HCT116 (cell line): ENCODE measurements around the gene PRKAR2A. TPM values are rescaled to one million over a fixed set of nuclear protein-coding genes. Genes with fewer than 3 reads are reported as not detected.

Experiments
- ATAC-seq: fragments of 200-7000 bp; cut with Tn5 transposase; 2 replicates; pipeline ENCODE4 v1.9.1; 2020; ENCODE audit warnings: mild to moderate bottlenecking, moderate library complexity
- BruUV-seq: library from RNA; stranded (reverse); fragments of 400-500 nt; replicated peaks from 2 replicates; lab custom pipeline; 2021; lab: Mats Ljungman, UMichigan
- CTCF ChIA-PET: fragments of 300-600 bp; sonication (Branson Sonifier 250); formaldehyde crosslinking; loops from one replicate; lab custom pipeline; 2021; ENCODE audit warnings: antibody characterized with exemption; lab: Charles Lee
- POLR2A ChIA-PET: fragments of 300-600, 350-600 bp; sonication (Branson Sonifier 250); formaldehyde crosslinking; loops from one replicate; lab custom pipeline; 2021; ENCODE audit warnings: antibody characterized with exemption; lab: Charles Lee
- RAD21 ChIA-PET, 2 experiments: fragments of 300-600 bp; sonication (Branson Sonifier 250); formaldehyde crosslinking; loops; one replicate each; lab custom pipeline; 2023; ENCODE audit warnings: low total read pairs in 2 of 2; ENCODE audit not compliant: uncharacterized antibody in 2 of 2, unreplicated experiment in 2 of 2, low non-redundant PET in 1 of 2; lab: Charles Lee
- DNase-seq: peaks from one replicate; pipeline ENCODE4 v3.0.0-alpha.2; 2010; ENCODE audit warnings: low read depth, low spot score
- H2AFZ ChIP-seq: fragments of 200-600 bp; shearing (Covaris generic), sonication (generic); 2 replicates; pipeline ENCODE4 v1.6.1; 2017; ENCODE audit warnings: low read depth, mixed run types, mixed read lengths, antibody characterized with exemption, low read length; ENCODE audit not compliant: poor library complexity, severe bottlenecking
- H3K27ac ChIP-seq: 2 replicates; pipeline ENCODE4 v1.5.1; 2012; ENCODE audit warnings: low read depth, low read length
- H3K27me3 ChIP-seq: fragments of 200-600 bp; sonication (generic); 2 replicates; pipeline ENCODE4 v1.6.1; 2016; ENCODE audit warnings: mixed run types, low read length, mixed read lengths; ENCODE audit not compliant: insufficient read depth
- H3K36me3 ChIP-seq, 2 experiments: fragments of 200-500 bp in 1 of 2; fragments of 200-600 bp in 1 of 2; sonication (Bioruptor generic) in 1 of 2; sonication (generic) in 1 of 2; 2 replicates each; pipeline versions ENCODE4 v1.5.1 to v1.6.1; 2014 to 2016; ENCODE audit warnings: low read length in 2 of 2, inconsistent platforms in 1 of 2, mixed read lengths in 1 of 2, mixed run types in 1 of 2; ENCODE audit not compliant: insufficient read depth in 2 of 2, control insufficient read depth in 1 of 2
- H3K4me1 ChIP-seq, 2 experiments: fragments of 200-600 bp in 1 of 2; sonication (generic) in 1 of 2; 2 replicates each; pipeline versions ENCODE4 v1.5.1 to v1.6.1; 2012 to 2017; ENCODE audit warnings: low read length in 2 of 2, inconsistent platforms in 1 of 2, mild to moderate bottlenecking in 1 of 2, mixed read lengths in 1 of 2, mixed run types in 1 of 2, moderate library complexity in 1 of 2; ENCODE audit not compliant: insufficient read depth in 2 of 2, control insufficient read depth in 1 of 2
- H3K4me2 ChIP-seq: fragments of 200-600 bp; sonication (generic); 2 replicates; pipeline ENCODE4 v1.6.1; 2017; ENCODE audit warnings: mixed run types, low read length, mixed read lengths
- H3K4me3 ChIP-seq, 2 experiments: fragments of 200-600 bp in 1 of 2; sonication (generic) in 1 of 2; replicated peaks in 1 of 2; 2 replicates each; pipeline ENCODE4 v1.5.1; 2011 to 2016; ENCODE audit warnings: low read length in 2 of 2, control low read depth in 1 of 2, low read depth in 1 of 2, mild to moderate bottlenecking in 1 of 2, mixed read lengths in 1 of 2, mixed run types in 1 of 2
- H3K79me2 ChIP-seq: fragments of 200-600 bp; sonication (generic); 2 replicates; pipeline ENCODE4 v1.6.1; 2017; ENCODE audit warnings: mild to moderate bottlenecking, mixed run types, low read length, moderate library complexity, mixed read lengths; ENCODE audit not compliant: insufficient read depth
- H3K9ac ChIP-seq: fragments of 200-600 bp; sonication (generic); 2 replicates; pipeline ENCODE4 v1.6.1; 2016; ENCODE audit warnings: low read length, mixed read lengths
- H3K9me2 ChIP-seq: fragments of 200-600 bp; sonication (generic), shearing (Covaris generic); 2 replicates; pipeline ENCODE4 v1.6.1; 2017; ENCODE audit warnings: mixed run types, mild to moderate bottlenecking, moderate library complexity; ENCODE audit not compliant: insufficient read depth
- H3K9me3 ChIP-seq, 2 experiments: fragments of 200-500 bp in 1 of 2; fragments of 200-600 bp in 1 of 2; sonication (Bioruptor generic) in 1 of 2; sonication (generic) in 1 of 2; 2 replicates each; pipeline ENCODE4 v1.6.1; 2014 to 2017; ENCODE audit warnings: low read length in 2 of 2, mixed read lengths in 2 of 2, inconsistent platforms in 1 of 2, low read depth in 1 of 2, mild to moderate bottlenecking in 1 of 2, mixed run types in 1 of 2, moderate library complexity in 1 of 2; ENCODE audit not compliant: control insufficient read depth in 1 of 2, insufficient read depth in 1 of 2
- H4K20me1 ChIP-seq: fragments of 200-600 bp; sonication (generic), shearing (Covaris generic); 2 replicates; pipeline ENCODE4 v1.6.1; 2017; ENCODE audit warnings: mixed run types, mild to moderate bottlenecking, moderate library complexity; ENCODE audit not compliant: insufficient read depth
- CBX3 ChIP-seq: IDR thresholded peaks from 2 replicates; pipeline ENCODE4 v1.6.1; 2012; ENCODE audit warnings: low read depth
- FOSL1 ChIP-seq: IDR thresholded peaks from 2 replicates; pipeline ENCODE4 v1.6.1; 2012; ENCODE audit warnings: low read depth
- POLR2A ChIP-seq: IDR thresholded peaks from 2 replicates; pipeline ENCODE4 v1.7.0; 2011; ENCODE audit warnings: borderline replicate concordance; ENCODE audit not compliant: insufficient read depth, insufficient read length; ENCODE audit errors: extremely low read depth
- RAD21 ChIP-seq: IDR thresholded peaks from 2 replicates; pipeline ENCODE4 v1.6.1; 2012; ENCODE audit warnings: low read depth, mild to moderate bottlenecking
- SIN3A ChIP-seq: IDR thresholded peaks from 2 replicates; pipeline ENCODE4 v1.6.1; 2012; ENCODE audit warnings: low read depth
- SP1 ChIP-seq: IDR thresholded peaks from 2 replicates; pipeline ENCODE4 v1.6.1; 2012; ENCODE audit warnings: low read depth
- TCF7L2 ChIP-seq: IDR thresholded peaks from 2 replicates; pipeline ENCODE4 v1.7.0; 2011; ENCODE audit warnings: borderline replicate concordance, inconsistent platforms; ENCODE audit not compliant: insufficient read depth, insufficient read length; ENCODE audit errors: extremely low read depth
- ZFX ChIP-seq: fragments of 450-650 bp; IDR thresholded peaks from 2 replicates; pipeline ENCODE4 v1.6.1; 2017
- intact Hi-C: fragments of 100-400 bp; cut with micrococcal nuclease; formaldehyde crosslinking; loops from 2 replicates; pipeline ENCODE4 v1.10.0; 2022
- total RNA-seq: library from RNA; stranded (reverse); gene quantifications from one replicate; pipeline ENCODE4 v1.2.1, GENCODE V29; 2021; ENCODE audit not compliant: unreplicated experiment
- TF ChIP-seq, protein P1 (sequence below): IDR thresholded peaks from 2 replicates; pipeline ENCODE4 v1.6.1; 2012
- TF ChIP-seq, protein P2 (sequence below): IDR thresholded peaks from 2 replicates; pipeline ENCODE4 v1.6.1; 2012

PRKAR2A gene
- total RNA-seq, 1 experiment from 2014 or later, result 63.3 TPM

DNA sequence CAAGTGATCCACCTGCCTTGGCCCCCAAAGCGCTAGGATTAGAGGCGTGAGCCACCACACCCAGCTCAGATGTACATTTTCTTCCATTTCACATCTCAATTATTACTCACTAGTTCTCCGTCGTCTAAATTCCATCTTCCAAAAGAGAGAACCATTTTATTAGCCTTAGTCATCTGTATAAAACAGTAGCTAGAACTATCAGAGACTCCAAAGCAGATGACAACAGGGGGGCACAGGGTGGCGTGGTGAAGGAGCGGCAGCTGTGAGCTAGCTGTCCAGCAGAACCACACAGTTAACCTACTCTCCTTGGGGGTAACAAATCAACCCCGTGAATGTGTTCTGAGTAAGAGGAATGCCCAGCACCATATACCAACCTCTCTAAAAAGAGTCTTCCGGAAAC, 43.9 kb upstream of the PRKAR2A start:
- no peaks in the 10 kb centered on the region for H3K79me2 ChIP-seq
- H2AFZ ChIP-seq, result no peak overlapping the region
- no peaks in the 10 kb centered on the region for H3K9me2 ChIP-seq
- no peak for TF ChIP-seq SP1
- no peak for TF ChIP-seq TCF7L2
- no peak for TF ChIP-seq SIN3A
- TF ChIP-seq FOSL1, result no peak
- TF ChIP-seq, protein P1, sequence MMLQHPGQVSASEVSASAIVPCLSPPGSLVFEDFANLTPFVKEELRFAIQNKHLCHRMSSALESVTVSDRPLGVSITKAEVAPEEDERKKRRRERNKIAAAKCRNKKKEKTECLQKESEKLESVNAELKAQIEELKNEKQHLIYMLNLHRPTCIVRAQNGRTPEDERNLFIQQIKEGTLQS, result no peak
- no peak overlapping the region for H3K9ac ChIP-seq
- ATAC-seq (no peak), DNase-seq (no peak)
- POLR2A ChIA-PET, result no interaction called here
- H3K27ac ChIP-seq, result no peak overlapping the region
- intact Hi-C loops, result no loop called here
- no peaks in the 10 kb centered on the region for H3K36me3 ChIP-seq
- no peaks in the 10 kb centered on the region for H4K20me1 ChIP-seq
- no peak overlapping the region for H3K4me2 ChIP-seq
- no peak overlapping the region for H3K4me3 ChIP-seq
- CTCF ChIA-PET, result no interaction called here
- no TSS peak for BruUV-seq
- no peaks in the 10 kb centered on the region for H3K9me3 ChIP-seq
- no peaks in the 10 kb centered on the region for H3K27me3 ChIP-seq
- 0 out of 4 replicates have a peak, but pooled peaks cover 0 to 3% of the 10 kb centered on the region in 2 experiments for H3K4me1 ChIP-seq
- RAD21 ChIA-PET, result no interaction called here

DNA sequence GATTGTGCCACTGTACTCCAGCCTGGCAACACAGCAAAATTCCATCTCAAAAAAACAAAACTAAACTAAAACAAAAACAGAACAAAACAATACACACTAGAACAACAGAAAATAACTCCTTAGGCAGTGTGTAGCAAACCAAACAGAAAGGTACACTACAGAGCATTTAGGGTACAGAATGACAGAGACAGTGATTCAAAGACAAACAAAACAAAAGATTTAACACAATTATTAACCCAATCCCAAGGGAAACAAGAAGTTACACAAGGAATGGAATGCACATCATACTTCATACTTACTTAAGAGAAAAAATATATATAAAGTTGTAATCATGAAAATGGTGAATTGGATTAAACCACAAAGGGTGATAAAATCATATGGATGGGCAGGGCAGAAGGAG, 38.1 kb upstream of the PRKAR2A start:
- intact Hi-C loops, result no loop called here

More for the DNA sequence above, 38.1 kb upstream of the PRKAR2A start:
- Histone ChIP-seq H2AFZ (no peak overlapping the region), H3K4me2 (no peak overlapping the region), H3K27ac (no peak overlapping the region), H3K27me3 (no peaks in the 10 kb centered on the region), H3K79me2 (no peaks in the 10 kb centered on the region), H3K9me2 (no peaks in the 10 kb centered on the region), H3K36me3 (no peaks in the 10 kb centered on the region), H3K4me3 (no peak overlapping the region), H4K20me1 (no peaks in the 10 kb centered on the region), H3K9me3 (no peaks in the 10 kb centered on the region), H3K4me1 (no peaks in the 10 kb centered on the region), H3K9ac (no peak overlapping the region)
- ChIA-PET RAD21 (no interaction called here), POLR2A (no interaction called here), CTCF (no interaction called here)
- no TSS peak for BruUV-seq
- DNase-seq (no peak), ATAC-seq (no peak)
- no peak for TF ChIP-seq RAD21
- TF ChIP-seq CBX3, result no peak
- no peak for TF ChIP-seq ZFX
- no peak for TF ChIP-seq TCF7L2
- TF ChIP-seq POLR2A, result no peak
- TF ChIP-seq, protein P2, sequence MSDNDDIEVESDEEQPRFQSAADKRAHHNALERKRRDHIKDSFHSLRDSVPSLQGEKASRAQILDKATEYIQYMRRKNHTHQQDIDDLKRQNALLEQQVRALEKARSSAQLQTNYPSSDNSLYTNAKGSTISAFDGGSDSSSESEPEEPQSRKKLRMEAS, result no peak
